ENCODE results near the gene DOCK2. TPM values are rescaled to one million over a fixed set of nuclear protein-coding genes. Genes with fewer than 3 reads are reported as not detected.
"Not testable (repeated sequence)": the region's sequence is repeated elsewhere in the genome, so short reads cannot be mapped to it uniquely, and the experiment has no call there.

DOCK2 gene
- 293 and 303 TPM in 2 replicates for total RNA-seq

DNA sequence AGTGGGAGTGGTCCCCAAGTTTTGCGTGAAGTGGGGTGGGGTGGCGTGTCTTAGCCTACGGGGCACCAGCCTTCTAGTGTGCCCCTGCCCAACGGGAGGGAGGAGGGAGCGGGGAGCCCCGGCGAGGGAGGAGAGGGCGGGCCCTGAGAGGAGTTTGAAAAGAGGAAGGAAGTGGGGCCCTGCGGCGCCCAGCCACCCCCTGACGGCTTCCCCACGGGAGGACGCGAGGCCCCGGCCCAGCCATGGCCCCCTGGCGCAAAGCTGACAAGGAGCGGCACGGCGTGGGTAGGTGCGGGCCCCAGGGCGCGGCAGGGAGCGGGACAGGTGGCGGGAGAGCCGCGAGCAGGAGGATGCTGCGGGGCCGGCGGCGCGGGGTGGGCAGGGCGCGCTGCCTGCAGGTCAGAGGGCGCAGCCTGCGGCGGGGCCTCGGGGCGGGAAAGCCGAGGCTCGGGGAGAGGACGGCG is at the start of gene DOCK2:
DOCK2 (plus strand) TSS at position 191 of the 464 bp plus-strand sequence; CDS start at position 243, 52 bp downstream.
- intact Hi-C loops (cut with micrococcal nuclease), result loop anchor here (1.0 to 5.0 kb wide), 3 partner anchors 12 to 65 kb away; partner anchors contain the start of gene SPDL1

GRCh38 chr5:169590602-169591001 is 46.5 kb upstream of the DOCK2 start:
- intact Hi-C loops (cut with micrococcal nuclease), result no loop called here

- intact Hi-C loops (cut with micrococcal nuclease), result no loop called here
Measured at GRCh38 chr5:169591636-169592035, 45.4 kb upstream of the DOCK2 start.

GRCh38 chr5:169592937-169593650 is 44.0 kb upstream of the DOCK2 start:
- intact Hi-C loops (cut with micrococcal nuclease), result no loop called here

GRCh38 chr5:169595172-169595820 is 41.8 kb upstream of the DOCK2 start:
- intact Hi-C loops (cut with micrococcal nuclease), result no loop called here

DNA sequence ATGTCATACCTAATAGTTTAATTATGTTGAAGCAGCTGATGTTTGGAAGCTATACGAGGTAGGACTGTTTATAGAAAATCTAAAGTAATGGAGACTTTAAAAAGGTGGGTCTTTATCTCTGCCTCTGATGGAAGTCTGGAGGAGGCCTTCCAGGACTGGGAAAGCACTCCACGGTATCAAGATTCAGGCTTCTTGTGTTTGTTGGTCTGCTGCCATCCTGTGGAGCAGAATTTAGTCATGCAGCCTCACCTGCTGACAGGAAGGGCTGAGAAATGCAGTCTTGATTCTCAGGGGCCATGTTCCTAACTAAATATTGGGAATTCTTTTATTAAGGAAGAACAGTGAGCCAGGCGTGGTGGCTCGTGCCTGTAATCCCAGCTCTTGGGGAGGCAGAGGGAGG is 37.6 kb upstream of the DOCK2 start:
- intact Hi-C loops (cut with micrococcal nuclease), result no loop called here

DNA sequence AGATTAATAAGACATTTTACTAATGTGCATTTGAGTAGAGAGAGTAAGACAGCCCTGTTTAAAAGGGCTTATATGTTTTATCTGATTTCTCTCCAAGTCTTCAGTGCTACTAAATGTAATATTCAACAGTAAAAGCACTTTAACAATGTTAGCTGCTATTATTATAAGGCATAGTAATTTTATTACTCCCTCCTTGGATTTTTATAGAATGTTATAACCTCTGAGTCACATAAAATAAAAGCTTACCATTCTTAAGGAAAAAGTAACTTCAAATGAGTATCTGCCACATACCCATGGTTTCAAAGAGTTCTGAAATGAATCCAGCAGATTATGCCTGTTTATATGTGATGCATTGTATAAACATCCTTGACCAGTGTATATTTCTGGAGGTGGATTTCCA is 34.5 kb upstream of the DOCK2 start:
- intact Hi-C loops (cut with micrococcal nuclease), result no loop called here

GRCh38 chr5:169606279-169606678 is 30.8 kb upstream of the DOCK2 start:
- intact Hi-C loops (cut with micrococcal nuclease), result no loop called here

- intact Hi-C loops (cut with micrococcal nuclease), result no loop called here
Measured at GRCh38 chr5:169607882-169608281, 29.2 kb upstream of the DOCK2 start.

DNA sequence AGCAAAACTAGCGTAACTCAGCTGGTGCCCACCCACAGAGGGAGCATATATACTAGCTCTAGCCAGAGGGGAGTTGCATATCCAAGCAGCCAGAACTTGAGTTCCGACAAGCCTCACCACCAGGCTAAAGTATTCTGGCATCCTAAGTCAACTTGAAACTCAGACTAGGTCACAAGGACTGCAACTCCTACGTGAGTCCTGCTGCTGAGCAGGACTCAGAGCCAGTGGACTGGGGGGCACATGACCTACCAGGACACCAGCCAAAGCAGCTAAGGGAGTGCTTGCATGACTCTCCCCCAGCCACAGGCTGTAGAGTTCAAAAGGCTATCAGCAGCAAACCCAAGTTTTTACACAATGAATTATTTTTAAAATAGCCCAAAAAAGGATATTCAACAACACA is 27.4 kb upstream of the DOCK2 start:
- intact Hi-C loops (cut with micrococcal nuclease), result no loop called here

GRCh38 chr5:169610606-169611005 is 26.5 kb upstream of the DOCK2 start:
- intact Hi-C loops (cut with micrococcal nuclease), result no loop called here

GRCh38 chr5:169615561-169615960 is 21.5 kb upstream of the DOCK2 start:
- intact Hi-C loops (cut with micrococcal nuclease), result no loop called here

DNA sequence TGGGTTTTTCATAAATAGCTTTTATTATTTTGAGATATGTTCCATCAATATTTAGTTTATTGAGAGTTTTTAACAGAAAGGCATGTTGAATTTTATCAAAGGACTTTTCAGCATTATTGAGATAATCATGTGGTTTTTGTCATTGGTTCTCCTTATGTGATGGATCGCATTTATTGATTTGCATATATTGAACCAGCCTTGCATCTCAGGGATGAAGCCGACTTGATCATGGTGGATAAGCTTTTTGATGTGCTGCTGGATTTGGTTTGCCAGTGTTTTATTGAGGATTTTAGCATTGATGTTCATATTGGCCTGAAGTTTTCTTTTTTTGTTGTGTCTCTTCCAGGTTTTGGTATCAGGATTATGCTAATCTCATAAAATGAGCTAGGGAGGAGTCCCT is 12.8 kb upstream of the DOCK2 start:
- intact Hi-C loops (cut with micrococcal nuclease), result not testable (repeated sequence)

DNA sequence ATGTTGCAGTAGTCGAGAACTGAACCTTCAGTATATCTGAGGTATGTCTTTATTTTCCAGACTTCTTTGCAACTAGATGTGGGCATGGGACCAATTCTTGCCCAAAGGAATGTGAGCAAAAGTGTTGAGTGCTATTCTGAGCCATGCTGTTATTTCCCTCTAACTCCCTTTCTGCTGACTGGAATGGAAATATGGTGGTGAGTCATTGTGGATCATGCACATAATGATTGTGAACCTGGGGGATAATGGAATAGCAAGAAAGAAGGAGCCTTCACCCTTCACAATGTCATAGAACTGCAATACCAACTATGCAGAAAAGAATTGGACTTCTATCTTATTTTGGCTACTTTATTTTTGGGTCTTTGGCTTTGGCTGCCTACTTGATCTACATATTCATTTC is 10.3 kb upstream of the DOCK2 start:
- intact Hi-C loops (cut with micrococcal nuclease), result no loop called here

- intact Hi-C loops (cut with micrococcal nuclease), result no loop called here
Measured at GRCh38 chr5:169627551-169627950, 9.5 kb upstream of the DOCK2 start.

DNA sequence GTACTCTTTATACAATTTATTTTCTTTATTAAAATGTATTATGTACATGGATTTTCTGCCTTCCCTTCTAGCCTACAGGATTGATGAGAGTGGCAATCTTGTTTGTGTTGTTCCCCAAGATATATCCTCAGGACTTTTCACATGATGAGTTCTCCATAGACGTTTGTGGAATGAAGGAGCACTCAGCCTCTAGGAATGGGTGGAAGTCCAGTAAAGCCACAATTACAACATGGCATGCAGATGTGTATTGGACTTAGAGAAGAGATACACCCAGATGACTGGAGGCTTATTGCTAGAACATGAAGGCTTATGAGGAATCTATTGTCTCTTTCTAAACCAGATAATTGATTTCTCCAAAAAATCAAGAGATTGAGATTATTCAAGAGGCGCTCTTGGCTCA is 8.2 kb upstream of the DOCK2 start:
- intact Hi-C loops (cut with micrococcal nuclease), result no loop called here

DNA sequence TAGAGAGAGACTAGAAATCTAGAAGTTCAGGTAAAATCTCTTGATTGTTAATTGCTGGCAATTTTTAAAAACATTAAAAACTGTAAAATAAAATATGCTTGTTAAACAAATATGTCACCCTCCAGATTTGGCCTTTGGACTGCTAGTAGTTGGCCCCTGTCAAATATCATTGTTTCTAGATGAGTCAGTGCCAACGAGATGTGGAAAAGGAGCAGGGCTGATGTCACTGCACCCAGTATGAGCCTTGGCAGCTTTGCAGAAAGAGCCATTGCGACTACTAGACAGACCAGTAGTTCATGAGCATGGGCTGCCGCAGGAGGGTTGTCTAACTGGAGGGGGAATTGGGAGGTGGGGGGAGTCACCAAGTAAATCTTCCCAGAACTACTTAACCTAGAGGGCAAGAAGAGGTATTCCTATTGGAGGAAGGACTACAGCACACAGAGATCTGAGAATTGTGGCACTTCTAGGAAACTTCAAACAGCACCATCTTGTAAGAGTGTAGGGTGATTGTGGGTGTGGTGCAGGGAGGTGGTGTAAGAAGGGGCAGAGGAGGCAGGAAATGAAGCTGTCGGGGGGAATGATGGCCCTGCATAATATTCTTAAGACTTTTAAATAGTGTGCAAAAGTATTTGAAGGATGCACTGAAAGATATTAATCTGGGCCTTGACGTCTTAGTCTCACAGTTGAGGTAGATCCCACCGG is 7.1 kb upstream of the DOCK2 start:
- intact Hi-C loops (cut with micrococcal nuclease), result no loop called here

GRCh38 chr5:169631360-169631759 is 5.7 kb upstream of the DOCK2 start:
- intact Hi-C loops (cut with micrococcal nuclease), result no loop called here

GRCh38 chr5:169632946-169633345 is 4.1 kb upstream of the DOCK2 start:
- intact Hi-C loops (cut with micrococcal nuclease), result no loop called here

GRCh38 chr5:169634606-169635005 is 2.5 kb upstream of the DOCK2 start:
- intact Hi-C loops (cut with micrococcal nuclease), result loop anchor here (5.0 kb wide), 1 partner anchor 68 kb away; no protein-coding TSS in a partner anchor

DNA sequence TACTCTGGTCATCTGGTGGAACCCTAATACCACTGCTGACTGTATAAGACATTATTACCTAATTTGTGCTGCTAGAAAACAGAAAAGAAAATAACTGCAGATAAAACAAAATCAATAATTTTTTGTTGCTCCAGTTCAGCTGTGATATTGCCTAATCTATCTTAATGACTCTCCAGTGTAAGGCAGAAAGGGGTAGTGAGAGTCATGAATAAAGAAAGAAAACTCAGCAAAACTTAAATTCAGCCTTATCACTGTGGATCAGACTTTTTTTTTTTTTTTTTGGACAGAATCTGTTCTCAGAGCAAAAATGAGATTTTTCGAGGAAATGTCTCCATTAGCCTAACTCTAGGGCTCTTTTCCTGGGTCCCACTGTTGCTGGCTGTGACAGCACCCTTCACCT is 1.1 kb upstream of the DOCK2 start:
- intact Hi-C loops (cut with micrococcal nuclease), result loop anchor here (5.0 kb wide), 1 partner anchor 66 kb away; no protein-coding TSS in a partner anchor

- intact Hi-C loops (cut with micrococcal nuclease), result loop anchor here (1.0 to 5.0 kb wide), 3 partner anchors 13 to 66 kb away; partner anchors contain the start of gene SPDL1
Measured at GRCh38 chr5:169636477-169637084, 494 bp upstream of the DOCK2 start.

Data from T-helper 2 cell treated with Interferon-gamma antibody and Interleukin-4, amounts not matched to agents 100 ng/mL and 5 ng/mL, for 36 hours (primary cell).